Measurements from ENCODE around the gene DDX51.
"Not testable (repeated sequence)": the region's sequence is repeated elsewhere in the genome, so short reads cannot be mapped to it uniquely, and the experiment has no call there.

The DDX51 gene

DNA sequence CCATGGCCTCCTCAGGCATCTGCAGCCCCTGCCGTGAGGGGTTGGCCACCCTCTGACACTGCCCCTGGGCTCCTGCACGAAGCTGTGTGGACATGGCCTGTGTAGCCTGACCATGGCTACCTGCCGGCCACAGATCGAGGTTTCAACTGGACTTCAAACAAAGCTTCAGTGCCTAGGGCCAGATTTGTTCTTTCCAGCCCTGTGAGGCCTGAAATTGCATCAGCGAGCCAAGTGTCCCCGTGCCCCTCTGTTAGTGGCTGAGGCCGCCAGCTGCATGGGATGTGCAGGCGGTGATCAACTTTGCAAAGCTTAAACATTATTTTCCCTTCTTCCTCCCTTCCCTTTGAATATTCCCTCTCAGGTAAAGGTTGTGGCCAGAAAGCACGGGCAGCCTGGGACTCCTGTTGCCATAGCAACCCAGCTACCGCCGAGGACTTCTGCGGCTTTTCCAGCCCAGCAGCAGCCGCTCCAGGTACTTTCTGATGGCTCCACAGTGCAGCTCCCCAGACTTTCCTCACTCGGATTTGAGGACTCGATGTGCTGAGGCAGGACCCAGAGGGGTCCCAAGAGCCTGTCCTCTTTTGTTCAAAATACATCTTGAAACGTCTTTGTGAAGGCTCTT, 35.8 kb downstream of the DDX51 start:
- Histone ChIP-seq H3K4me1 (ENCODE audit: control extremely low read depth in 1 of 4, control insufficient read depth in 4 of 4, insufficient read depth in 4 of 4, low read length in 3 of 4) (no peaks in the 10 kb centered on the region), H3K4me3 (ENCODE audit: control insufficient read depth in 1 of 7, extremely low read depth in 1 of 7, insufficient read depth in 4 of 7, low read depth in 2 of 7, low read length in 6 of 7) (no peak overlapping the region), H3K27me3 (replicated peaks in 2 of 5; ENCODE audit: control insufficient read depth in 4 of 5, insufficient read depth in 5 of 5, low read length in 4 of 5) (no peaks in the 10 kb centered on the region), H3K36me3 (ENCODE audit: control insufficient read depth in 4 of 4, insufficient read depth in 4 of 4, low read length in 3 of 4) (peaks cover 6 to 48% (median 31%) of the 10 kb centered on the region in 4 experiments), H3K27ac (ENCODE audit: insufficient read depth in 1 of 2, low read depth in 1 of 2, low read length in 2 of 2, poor library complexity in 1 of 2, severe bottlenecking in 2 of 2) (no peak overlapping the region), H3K9me3 (ENCODE audit: control extremely low read depth in 1 of 5, control insufficient read depth in 4 of 5, insufficient read depth in 2 of 5, low read depth in 1 of 5, low read length in 4 of 5) (no peaks in the 10 kb centered on the region)
- DNase-seq, result no peak
- POLR2A ChIA-PET, result no interaction called here
- 97% methylated on average over 16 of the region's 16 CpGs for WGBS (ENCODE audit: insufficient coverage)
- CTCF ChIA-PET, result no interaction called here

DNA sequence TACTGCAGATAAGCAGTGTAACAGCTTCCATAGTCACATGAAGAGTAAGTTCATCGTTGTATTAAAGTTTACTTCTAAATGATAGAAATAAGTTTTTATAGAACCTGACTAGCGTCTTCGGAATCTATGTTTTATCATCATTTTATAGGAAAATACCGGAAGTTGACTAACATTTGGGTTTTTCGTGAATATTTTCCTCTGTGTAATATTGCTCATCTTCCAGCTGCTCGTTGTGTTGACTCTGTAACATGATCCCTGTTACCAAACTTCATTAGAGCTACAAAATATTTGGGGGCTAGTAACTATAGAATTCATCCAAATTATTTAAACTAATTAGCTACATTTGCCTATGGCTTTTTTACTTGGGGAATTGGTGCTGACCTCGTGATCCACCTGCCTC, 37.2 kb downstream of the DDX51 start:
- POLR2A ChIA-PET, result no interaction called here
- no peak for DNase-seq
- whole genome bisulfite sequencing (ENCODE audit: insufficient coverage), result 100% methylated on average over 3 of the region's 7 CpGs
- Histone ChIP-seq H3K27me3 (replicated peaks in 2 of 5; ENCODE audit: control insufficient read depth in 4 of 5, insufficient read depth in 5 of 5, low read length in 4 of 5) (no peaks in the 10 kb centered on the region), H3K4me3 (ENCODE audit: control insufficient read depth in 1 of 7, extremely low read depth in 1 of 7, insufficient read depth in 4 of 7, low read depth in 2 of 7, low read length in 6 of 7) (no peak overlapping the region), H3K36me3 (ENCODE audit: control insufficient read depth in 4 of 4, insufficient read depth in 4 of 4, low read length in 3 of 4) (peaks cover 6 to 44% (median 28%) of the 10 kb centered on the region in 4 experiments), H3K9me3 (ENCODE audit: control extremely low read depth in 1 of 5, control insufficient read depth in 4 of 5, insufficient read depth in 2 of 5, low read depth in 1 of 5, low read length in 4 of 5) (no peaks in the 10 kb centered on the region), H3K27ac (ENCODE audit: insufficient read depth in 1 of 2, low read depth in 1 of 2, low read length in 2 of 2, poor library complexity in 1 of 2, severe bottlenecking in 2 of 2) (no peak overlapping the region), H3K4me1 (ENCODE audit: control extremely low read depth in 1 of 4, control insufficient read depth in 4 of 4, insufficient read depth in 4 of 4, low read length in 3 of 4) (no peaks in the 10 kb centered on the region)
- CTCF ChIA-PET, result no interaction called here

DNA sequence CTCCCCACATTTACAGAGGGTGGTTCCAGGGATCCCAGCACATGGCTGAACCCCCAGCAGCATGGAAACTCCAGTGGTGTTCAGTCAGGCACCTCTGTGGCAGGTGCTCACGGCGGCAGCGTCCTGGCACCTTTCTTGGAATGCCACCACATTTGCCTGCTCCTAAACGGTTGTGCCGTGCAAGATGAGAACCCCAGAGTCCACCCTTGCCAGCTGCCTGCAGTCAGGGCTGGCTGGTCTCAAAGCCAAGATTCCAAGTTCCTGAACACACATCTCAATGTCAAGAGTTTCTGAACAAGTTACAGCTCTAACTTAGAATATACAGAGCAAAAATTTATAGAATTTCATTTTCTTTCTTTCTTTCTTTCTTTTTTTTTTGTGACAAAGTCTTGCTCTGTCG, 38.7 kb downstream of the DDX51 start:
- Histone ChIP-seq H3K9me3 (ENCODE audit: control extremely low read depth in 1 of 5, control insufficient read depth in 4 of 5, insufficient read depth in 2 of 5, low read depth in 1 of 5, low read length in 4 of 5) (no peaks in the 10 kb centered on the region), H3K27ac (ENCODE audit: insufficient read depth in 1 of 2, low read depth in 1 of 2, low read length in 2 of 2, poor library complexity in 1 of 2, severe bottlenecking in 2 of 2) (no peak overlapping the region), H3K4me3 (ENCODE audit: control insufficient read depth in 1 of 7, extremely low read depth in 1 of 7, insufficient read depth in 4 of 7, low read depth in 2 of 7, low read length in 6 of 7) (no peak overlapping the region), H3K4me1 (ENCODE audit: control extremely low read depth in 1 of 4, control insufficient read depth in 4 of 4, insufficient read depth in 4 of 4, low read length in 3 of 4) (no peaks in the 10 kb centered on the region), H3K27me3 (replicated peaks in 2 of 5; ENCODE audit: control insufficient read depth in 4 of 5, insufficient read depth in 5 of 5, low read length in 4 of 5) (no peaks in the 10 kb centered on the region), H3K36me3 (ENCODE audit: control insufficient read depth in 4 of 4, insufficient read depth in 4 of 4, low read length in 3 of 4) (peaks cover 6 to 41% (median 22%) of the 10 kb centered on the region in 4 experiments)
- ChIA-PET CTCF (no interaction called here), POLR2A (no interaction called here)
- DNase-seq, result no peak
- 98% methylated on average over 6 of the region's 6 CpGs for WGBS (ENCODE audit: insufficient coverage)

DNA sequence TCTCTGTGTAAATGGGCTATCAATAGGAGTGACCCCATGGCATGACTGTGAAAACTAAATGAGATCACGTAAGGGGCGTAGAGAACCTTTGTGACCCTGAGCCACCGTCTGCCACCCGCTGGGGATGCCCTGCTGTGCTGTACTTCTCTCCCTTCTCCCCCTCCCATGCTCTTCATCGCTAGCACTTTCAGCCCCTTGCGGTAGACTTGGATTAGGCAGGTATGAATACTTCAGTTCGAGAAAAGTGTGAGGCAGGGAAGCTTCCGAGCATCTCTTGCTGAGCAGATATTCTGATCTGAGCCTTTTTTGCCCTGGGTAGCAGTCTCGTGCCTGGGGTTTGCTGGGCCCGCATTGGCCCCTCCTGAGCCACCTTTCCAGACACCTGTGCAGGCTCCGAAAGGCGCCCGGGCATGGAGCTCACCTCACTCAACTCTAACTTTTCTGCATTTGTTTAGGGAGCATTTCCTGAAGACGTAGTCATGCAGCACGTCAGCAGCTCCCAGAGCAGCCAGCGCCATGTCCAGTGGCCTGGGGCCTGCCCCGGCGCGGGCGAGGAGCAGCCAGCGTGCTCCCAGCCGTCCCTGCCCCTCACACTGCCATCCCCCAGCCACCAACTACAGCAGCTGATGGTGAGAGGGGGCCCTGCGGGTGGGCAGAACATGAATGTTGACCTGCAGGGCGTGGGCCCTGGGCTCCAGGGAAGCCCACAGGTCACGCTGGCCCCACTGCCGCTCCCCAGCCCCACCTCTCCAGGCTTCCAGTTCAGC, 40.4 kb downstream of the DDX51 start:
- Histone ChIP-seq H3K4me3 (ENCODE audit: control insufficient read depth in 1 of 7, extremely low read depth in 1 of 7, insufficient read depth in 4 of 7, low read depth in 2 of 7, low read length in 6 of 7) (no peak overlapping the region), H3K4me1 (ENCODE audit: control extremely low read depth in 1 of 4, control insufficient read depth in 4 of 4, insufficient read depth in 4 of 4, low read length in 3 of 4) (no peaks in the 10 kb centered on the region), H3K9me3 (ENCODE audit: control extremely low read depth in 1 of 5, control insufficient read depth in 4 of 5, insufficient read depth in 2 of 5, low read depth in 1 of 5, low read length in 4 of 5) (no peaks in the 10 kb centered on the region), H3K27ac (ENCODE audit: insufficient read depth in 1 of 2, low read depth in 1 of 2, low read length in 2 of 2, poor library complexity in 1 of 2, severe bottlenecking in 2 of 2) (no peak overlapping the region), H3K36me3 (ENCODE audit: control insufficient read depth in 4 of 4, insufficient read depth in 4 of 4, low read length in 3 of 4) (peaks cover 5 to 47% (median 26%) of the 10 kb centered on the region in 4 experiments), H3K27me3 (replicated peaks in 2 of 5; ENCODE audit: control insufficient read depth in 4 of 5, insufficient read depth in 5 of 5, low read length in 4 of 5) (no peaks in the 10 kb centered on the region)
- ChIA-PET CTCF (no interaction called here), POLR2A (no interaction called here)
- WGBS (ENCODE audit: insufficient coverage), result 96% methylated on average over 19 of the region's 26 CpGs
- DNase-seq, result no peak

DNA sequence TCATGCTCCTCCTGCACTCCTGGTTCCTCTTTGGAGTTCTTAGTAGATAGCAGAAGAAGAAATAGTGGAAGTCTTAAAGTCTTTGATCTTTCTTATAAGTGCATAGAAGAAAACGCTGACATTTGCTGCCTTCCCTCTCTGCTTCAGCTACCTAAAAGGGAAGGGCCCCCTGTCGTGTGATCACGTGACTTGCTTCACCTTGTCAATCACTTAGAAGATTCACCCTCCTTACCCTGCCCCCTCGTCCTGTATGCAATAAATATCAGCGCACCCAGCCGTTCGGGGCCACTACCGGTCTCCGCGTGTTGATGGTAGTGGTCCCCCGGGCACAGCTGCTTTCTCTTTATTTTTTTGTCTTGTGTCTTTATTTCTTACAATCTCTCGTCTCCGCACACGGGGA, 41.0 kb downstream of the DDX51 start:
- H3K4me3 ChIP-seq (ENCODE audit: control insufficient read depth in 1 of 7, extremely low read depth in 1 of 7, insufficient read depth in 4 of 7, low read depth in 2 of 7, low read length in 6 of 7); H3K27ac ChIP-seq (ENCODE audit: insufficient read depth in 1 of 2, low read depth in 1 of 2, low read length in 2 of 2, poor library complexity in 1 of 2, severe bottlenecking in 2 of 2); H3K4me1 ChIP-seq (ENCODE audit: control extremely low read depth in 1 of 4, control insufficient read depth in 4 of 4, insufficient read depth in 4 of 4, low read length in 3 of 4); CTCF ChIA-PET; POLR2A ChIA-PET; H3K9me3 ChIP-seq (ENCODE audit: control extremely low read depth in 1 of 5, control insufficient read depth in 4 of 5, insufficient read depth in 2 of 5, low read depth in 1 of 5, low read length in 4 of 5); DNase-seq; H3K27me3 ChIP-seq (replicated peaks in 2 of 5; ENCODE audit: control insufficient read depth in 4 of 5, insufficient read depth in 5 of 5, low read length in 4 of 5): not testable (repeated sequence)
- 95% methylated on average over 13 of the region's 14 CpGs for WGBS (ENCODE audit: insufficient coverage)
- peaks cover 5 to 45% (median 23%) of the 10 kb centered on the region in 4 experiments for H3K36me3 ChIP-seq (ENCODE audit: control insufficient read depth in 4 of 4, insufficient read depth in 4 of 4, low read length in 3 of 4)

DNA sequence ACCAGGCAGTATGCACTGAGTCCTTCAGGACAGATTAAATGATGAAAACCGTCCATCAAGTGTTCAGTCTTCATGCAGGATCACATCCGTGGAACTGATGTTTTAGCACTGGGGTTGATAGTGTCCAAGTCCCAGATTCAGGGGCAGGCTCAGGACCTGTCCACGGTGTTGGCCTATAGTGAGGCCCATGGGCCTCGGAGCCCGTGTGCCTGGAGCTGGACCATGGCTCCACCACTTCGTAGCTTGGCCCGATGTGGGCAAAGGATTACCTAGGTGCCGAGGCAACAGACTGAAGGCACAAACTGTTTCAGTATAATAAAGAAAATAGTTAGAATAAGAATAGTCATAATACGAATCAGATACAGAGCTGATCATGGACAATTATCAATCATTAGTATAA, 41.8 kb downstream of the DDX51 start:
- CTCF ChIA-PET, result no interaction called here
- 90% methylated on average over 7 of the region's 9 CpGs for WGBS (ENCODE audit: insufficient coverage)
- POLR2A ChIA-PET, result no interaction called here

DNA sequence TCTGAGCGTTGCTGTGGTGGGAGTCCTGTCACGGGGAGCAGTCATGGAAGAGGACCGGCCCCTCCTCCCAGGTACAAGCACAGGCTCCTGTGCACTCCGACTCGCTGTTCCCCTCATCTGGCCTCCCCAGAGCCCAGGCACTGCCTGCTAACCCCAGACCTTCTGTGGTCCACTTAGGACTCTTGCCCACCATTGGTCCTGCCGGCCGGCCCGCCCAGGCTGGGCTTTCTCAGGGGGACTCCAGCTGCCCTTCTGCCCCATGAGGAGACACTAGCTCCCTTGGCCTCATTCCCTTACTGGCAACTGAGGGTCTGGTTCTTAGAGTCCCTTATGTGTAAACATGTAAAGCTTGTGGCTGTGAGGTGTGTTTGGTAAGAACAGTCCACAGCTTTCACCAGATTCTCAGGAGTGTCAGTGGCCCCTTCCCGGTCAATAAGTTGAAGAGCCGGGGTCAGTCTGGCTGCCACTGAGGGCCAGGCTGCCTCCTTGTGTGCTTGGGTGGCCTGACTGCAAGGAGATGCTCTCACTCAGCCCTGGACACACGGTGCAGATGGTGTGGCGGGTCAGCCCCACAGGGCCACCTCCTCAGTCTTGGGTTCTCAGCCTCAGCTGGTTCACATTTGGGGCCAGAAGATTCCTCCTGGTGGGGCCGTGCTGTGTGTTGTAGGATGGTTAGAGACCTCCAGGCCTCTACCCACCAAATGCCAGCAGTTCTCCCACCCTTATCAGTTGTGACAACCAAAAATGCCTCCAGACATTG, 43.6 kb downstream of the DDX51 start:
- ChIA-PET POLR2A (no interaction called here), CTCF (no interaction called here)
- Histone ChIP-seq H3K27me3 (replicated peaks in 2 of 5; ENCODE audit: control insufficient read depth in 4 of 5, insufficient read depth in 5 of 5, low read length in 4 of 5) (no peaks in the 10 kb centered on the region), H3K4me3 (ENCODE audit: control insufficient read depth in 1 of 7, extremely low read depth in 1 of 7, insufficient read depth in 4 of 7, low read depth in 2 of 7, low read length in 6 of 7) (no peak overlapping the region), H3K27ac (ENCODE audit: insufficient read depth in 1 of 2, low read depth in 1 of 2, low read length in 2 of 2, poor library complexity in 1 of 2, severe bottlenecking in 2 of 2) (no peak overlapping the region), H3K36me3 (ENCODE audit: control insufficient read depth in 4 of 4, insufficient read depth in 4 of 4, low read length in 3 of 4) (peaks cover 6 to 49% (median 30%) of the 10 kb centered on the region in 4 experiments), H3K9me3 (ENCODE audit: control extremely low read depth in 1 of 5, control insufficient read depth in 4 of 5, insufficient read depth in 2 of 5, low read depth in 1 of 5, low read length in 4 of 5) (peaks cover 0 to 4% (median 0%) of the 10 kb centered on the region in 5 experiments), H3K4me1 (ENCODE audit: control extremely low read depth in 1 of 4, control insufficient read depth in 4 of 4, insufficient read depth in 4 of 4, low read length in 3 of 4) (no peaks in the 10 kb centered on the region)
- no peak for DNase-seq
- WGBS (ENCODE audit: insufficient coverage), result 96% methylated on average over 8 of the region's 13 CpGs

More for the DNA sequence above, 41.8 kb downstream of the DDX51 start:
- Histone ChIP-seq H3K9me3 (ENCODE audit: control extremely low read depth in 1 of 5, control insufficient read depth in 4 of 5, insufficient read depth in 2 of 5, low read depth in 1 of 5, low read length in 4 of 5) (no peaks in the 10 kb centered on the region), H3K4me1 (ENCODE audit: control extremely low read depth in 1 of 4, control insufficient read depth in 4 of 4, insufficient read depth in 4 of 4, low read length in 3 of 4) (no peaks in the 10 kb centered on the region), H3K36me3 (ENCODE audit: control insufficient read depth in 4 of 4, insufficient read depth in 4 of 4, low read length in 3 of 4) (peaks cover 5 to 43% (median 20%) of the 10 kb centered on the region in 4 experiments), H3K27me3 (replicated peaks in 2 of 5; ENCODE audit: control insufficient read depth in 4 of 5, insufficient read depth in 5 of 5, low read length in 4 of 5) (no peaks in the 10 kb centered on the region), H3K4me3 (ENCODE audit: control insufficient read depth in 1 of 7, extremely low read depth in 1 of 7, insufficient read depth in 4 of 7, low read depth in 2 of 7, low read length in 6 of 7) (no peak overlapping the region), H3K27ac (ENCODE audit: insufficient read depth in 1 of 2, low read depth in 1 of 2, low read length in 2 of 2, poor library complexity in 1 of 2, severe bottlenecking in 2 of 2) (no peak overlapping the region)
- DNase-seq, result no peak
